Measurements from ENCODE around the gene R3HDM1. TPM values are rescaled to one million over a fixed set of nuclear protein-coding genes. Genes with fewer than 3 reads are reported as not detected.

R3HDM1 gene
- total and polyA plus RNA-seq, 2 donors (not counting 1 experiment from before 2014, with no cell fraction given) = 12.4 to 33.1 TPM

DNA sequence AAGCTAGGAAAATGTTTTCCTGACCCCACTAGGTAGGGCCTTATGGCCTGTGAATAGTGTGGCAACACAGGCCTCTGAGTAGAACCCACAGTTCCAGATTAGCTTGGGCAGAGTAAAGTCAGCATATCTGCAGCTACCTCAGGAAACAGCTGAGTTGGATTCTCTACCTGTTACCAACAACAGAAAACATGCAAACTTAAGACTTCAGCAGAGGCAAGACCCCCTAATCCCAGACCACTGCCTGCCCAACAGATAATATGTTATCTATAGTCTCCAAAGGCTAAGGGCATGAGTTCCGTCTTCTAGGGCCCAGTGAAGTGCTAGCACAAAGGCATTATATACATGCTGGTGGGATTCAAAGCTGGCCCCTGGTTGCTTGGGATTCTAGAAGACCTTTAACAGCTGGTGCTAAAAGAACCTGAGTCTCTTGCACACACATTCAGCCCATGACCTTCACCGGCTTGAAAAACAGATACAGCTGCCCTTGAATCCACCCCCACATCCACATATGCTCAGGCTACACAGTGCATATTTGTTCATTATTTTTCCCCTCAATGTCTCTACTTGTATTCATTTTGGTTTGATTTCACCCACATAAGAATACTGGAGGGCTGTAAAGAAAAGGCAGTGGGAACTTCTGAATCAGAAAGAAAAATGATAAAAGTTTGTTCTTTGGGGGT is 196.9 kb downstream of the R3HDM1 start:
- Histone ChIP-seq H3K36me3 (ENCODE audit: control insufficient read depth, insufficient read depth, low read length) (no peaks in the 10 kb centered on the region), H3K27me3 (ENCODE audit: control insufficient read depth, insufficient read depth, low read length) (no peaks in the 10 kb centered on the region), H4K20me1 (ENCODE audit: control insufficient read depth, extremely low read depth, insufficient read depth, low read length) (no peaks in the 10 kb centered on the region), H3K4me1 (ENCODE audit: control insufficient read depth, extremely low read depth, insufficient read depth, low read length) (no peaks in the 10 kb centered on the region), H2AFZ (ENCODE audit: low read length) (no peak overlapping the region), H3K9me3 (ENCODE audit: control insufficient read depth, insufficient read depth, low read depth, low read length) (no peaks in the 10 kb centered on the region), H3K9ac (ENCODE audit: insufficient read depth, low read length) (no peak overlapping the region), H3K4me3 (replicated peaks in 1 of 4; ENCODE audit: control extremely low read depth in 1 of 4, insufficient read depth in 1 of 4, low read depth in 3 of 4, low read length in 4 of 4) (no peak overlapping the region), H3K27ac (ENCODE audit: insufficient read depth, low read length) (no peak overlapping the region), H3K79me2 (ENCODE audit: control insufficient read depth, insufficient read depth, low read length) (no peaks in the 10 kb centered on the region), H3K4me2 (ENCODE audit: extremely low read depth, insufficient read depth, low read length) (no peak overlapping the region)
- DNase-seq (ENCODE audit: low read depth in 2 of 2) = no peak
- no peak for TF ChIP-seq EZH2 (IDR thresholded peaks at IDR 0.05; ENCODE audit: low read length, missing control alignments)
- TF ChIP-seq, protein P1, sequence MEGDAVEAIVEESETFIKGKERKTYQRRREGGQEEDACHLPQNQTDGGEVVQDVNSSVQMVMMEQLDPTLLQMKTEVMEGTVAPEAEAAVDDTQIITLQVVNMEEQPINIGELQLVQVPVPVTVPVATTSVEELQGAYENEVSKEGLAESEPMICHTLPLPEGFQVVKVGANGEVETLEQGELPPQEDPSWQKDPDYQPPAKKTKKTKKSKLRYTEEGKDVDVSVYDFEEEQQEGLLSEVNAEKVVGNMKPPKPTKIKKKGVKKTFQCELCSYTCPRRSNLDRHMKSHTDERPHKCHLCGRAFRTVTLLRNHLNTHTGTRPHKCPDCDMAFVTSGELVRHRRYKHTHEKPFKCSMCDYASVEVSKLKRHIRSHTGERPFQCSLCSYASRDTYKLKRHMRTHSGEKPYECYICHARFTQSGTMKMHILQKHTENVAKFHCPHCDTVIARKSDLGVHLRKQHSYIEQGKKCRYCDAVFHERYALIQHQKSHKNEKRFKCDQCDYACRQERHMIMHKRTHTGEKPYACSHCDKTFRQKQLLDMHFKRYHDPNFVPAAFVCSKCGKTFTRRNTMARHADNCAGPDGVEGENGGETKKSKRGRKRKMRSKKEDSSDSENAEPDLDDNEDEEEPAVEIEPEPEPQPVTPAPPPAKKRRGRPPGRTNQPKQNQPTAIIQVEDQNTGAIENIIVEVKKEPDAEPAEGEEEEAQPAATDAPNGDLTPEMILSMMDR (conservative IDR thresholded peaks at IDR 0.05 in 1 of 2, IDR thresholded peaks at IDR 0.05 in 1 of 2; ENCODE audit: low read depth in 1 of 2, low read length in 2 of 2) = no peak

DNA sequence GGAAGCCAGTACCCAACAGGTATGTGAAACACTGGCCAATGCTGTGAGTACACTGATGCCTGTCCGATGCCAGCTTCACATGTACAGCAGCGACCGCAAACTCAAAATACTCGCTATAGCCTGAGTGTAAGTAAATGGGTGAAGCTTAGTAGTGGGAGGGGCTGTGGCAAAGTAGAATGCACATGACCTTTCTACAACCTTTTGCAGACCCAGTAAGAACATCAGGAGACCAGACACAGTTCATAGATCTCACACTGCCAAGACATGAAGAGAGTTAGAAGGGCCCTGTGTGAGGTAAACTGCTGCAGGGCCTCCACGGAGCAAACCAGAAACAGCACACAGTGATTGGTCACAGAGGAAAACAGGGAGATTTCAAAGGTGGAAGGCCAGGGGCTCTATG is 201.3 kb downstream of the R3HDM1 start:
- Histone ChIP-seq H3K4me3 (replicated peaks in 1 of 4; ENCODE audit: control extremely low read depth in 1 of 4, insufficient read depth in 1 of 4, low read depth in 3 of 4, low read length in 4 of 4) (no peak overlapping the region), H3K9me3 (ENCODE audit: control insufficient read depth, insufficient read depth, low read depth, low read length) (no peaks in the 10 kb centered on the region), H3K9ac (ENCODE audit: insufficient read depth, low read length) (no peak overlapping the region), H3K79me2 (ENCODE audit: control insufficient read depth, insufficient read depth, low read length) (no peaks in the 10 kb centered on the region), H3K4me1 (ENCODE audit: control insufficient read depth, extremely low read depth, insufficient read depth, low read length) (no peaks in the 10 kb centered on the region), H3K4me2 (ENCODE audit: extremely low read depth, insufficient read depth, low read length) (no peak overlapping the region), H4K20me1 (ENCODE audit: control insufficient read depth, extremely low read depth, insufficient read depth, low read length) (no peaks in the 10 kb centered on the region), H3K27me3 (ENCODE audit: control insufficient read depth, insufficient read depth, low read length) (no peaks in the 10 kb centered on the region), H3K36me3 (ENCODE audit: control insufficient read depth, insufficient read depth, low read length) (no peaks in the 10 kb centered on the region), H3K27ac (ENCODE audit: insufficient read depth, low read length) (no peak overlapping the region), H2AFZ (ENCODE audit: low read length) (no peak overlapping the region)
- no peak for DNase-seq (ENCODE audit: low read depth in 2 of 2)
- TF ChIP-seq EZH2 (IDR thresholded peaks at IDR 0.05; ENCODE audit: low read length, missing control alignments) = no peak
- TF ChIP-seq, protein P1 (conservative IDR thresholded peaks at IDR 0.05 in 1 of 2, IDR thresholded peaks at IDR 0.05 in 1 of 2; ENCODE audit: low read depth in 1 of 2, low read length in 2 of 2) = no peak

DNA sequence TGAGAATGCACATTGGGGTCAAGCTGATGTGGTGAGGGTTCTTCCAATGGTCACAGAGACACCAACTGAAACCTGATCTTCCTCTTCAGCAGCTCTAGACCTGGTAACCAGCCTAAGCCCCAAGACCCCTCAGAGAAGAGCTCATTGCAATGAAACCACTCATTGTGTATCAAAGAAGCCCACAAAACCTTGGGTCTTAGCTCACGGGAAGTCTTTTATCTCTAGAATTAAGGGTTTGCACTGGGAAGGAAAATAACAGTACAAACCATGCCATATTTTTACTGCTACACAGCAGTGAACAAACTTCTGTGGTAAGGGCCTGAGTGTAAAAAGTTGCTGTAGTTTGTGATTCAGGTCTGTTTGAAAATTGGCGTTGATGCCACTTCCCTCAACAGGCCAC is 201.8 kb downstream of the R3HDM1 start:
- H3K4me3 ChIP-seq (replicated peaks in 1 of 4; ENCODE audit: control extremely low read depth in 1 of 4, insufficient read depth in 1 of 4, low read depth in 3 of 4, low read length in 4 of 4) = no peak overlapping the region
- TF ChIP-seq, protein P1 (conservative IDR thresholded peaks at IDR 0.05 in 1 of 2, IDR thresholded peaks at IDR 0.05 in 1 of 2; ENCODE audit: low read depth in 1 of 2, low read length in 2 of 2) = no peak
- no peak for TF ChIP-seq EZH2 (IDR thresholded peaks at IDR 0.05; ENCODE audit: low read length, missing control alignments)
- H4K20me1 ChIP-seq (ENCODE audit: control insufficient read depth, extremely low read depth, insufficient read depth, low read length) = no peaks in the 10 kb centered on the region

More for the DNA sequence above, 201.8 kb downstream of the R3HDM1 start:
- H3K79me2 ChIP-seq (ENCODE audit: control insufficient read depth, insufficient read depth, low read length) = no peaks in the 10 kb centered on the region
- no peak overlapping the region for H3K27ac ChIP-seq (ENCODE audit: insufficient read depth, low read length)
- H3K27me3 ChIP-seq (ENCODE audit: control insufficient read depth, insufficient read depth, low read length) = no peaks in the 10 kb centered on the region
- no peaks in the 10 kb centered on the region for H3K9me3 ChIP-seq (ENCODE audit: control insufficient read depth, insufficient read depth, low read depth, low read length)
- H3K9ac ChIP-seq (ENCODE audit: insufficient read depth, low read length) = no peak overlapping the region
- no peaks in the 10 kb centered on the region for H3K36me3 ChIP-seq (ENCODE audit: control insufficient read depth, insufficient read depth, low read length)
- H3K4me2 ChIP-seq (ENCODE audit: extremely low read depth, insufficient read depth, low read length) = no peak overlapping the region
- no peaks in the 10 kb centered on the region for H3K4me1 ChIP-seq (ENCODE audit: control insufficient read depth, extremely low read depth, insufficient read depth, low read length)
- DNase-seq (ENCODE audit: low read depth in 2 of 2) = no peak
- H2AFZ ChIP-seq (ENCODE audit: low read length) = no peak overlapping the region
